ENCODE measurements around the gene CPZ.

DNA sequence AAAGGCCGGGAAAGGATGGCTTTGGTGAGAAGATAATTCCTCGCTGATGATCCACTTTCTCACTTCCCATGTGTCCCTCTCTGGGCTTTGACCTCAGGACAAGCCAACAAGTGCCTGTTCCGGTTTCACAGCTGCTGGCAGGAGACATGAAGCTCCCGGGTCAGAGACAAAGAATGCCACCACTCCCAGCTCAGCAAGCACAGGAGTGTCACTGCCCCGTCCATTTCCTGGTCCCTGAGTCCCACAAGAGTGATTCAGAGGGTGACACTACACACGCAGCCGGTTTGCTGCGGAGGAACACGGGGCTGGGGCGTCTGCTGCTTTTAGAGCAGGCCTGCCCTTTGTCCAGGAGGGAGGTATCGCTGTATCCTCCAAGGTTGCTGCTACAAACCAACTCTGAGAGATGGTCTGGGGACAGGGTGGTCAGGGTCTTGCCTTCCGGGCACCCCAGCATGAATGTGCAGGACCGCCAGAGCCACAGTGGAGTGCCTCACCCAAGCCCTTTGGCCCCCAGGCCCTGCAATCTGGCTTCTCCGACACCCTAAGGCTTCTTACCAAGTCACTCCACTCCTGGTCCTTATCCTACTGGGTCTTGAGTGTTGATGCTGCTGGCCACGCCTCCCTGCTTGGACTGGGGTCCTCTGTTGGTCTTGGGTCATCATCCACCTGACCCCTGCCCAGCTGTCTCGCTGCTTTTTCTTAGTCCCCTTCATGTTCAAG is 49.5 kb downstream of the CPZ start:
- TF ChIP-seq, protein P1, sequence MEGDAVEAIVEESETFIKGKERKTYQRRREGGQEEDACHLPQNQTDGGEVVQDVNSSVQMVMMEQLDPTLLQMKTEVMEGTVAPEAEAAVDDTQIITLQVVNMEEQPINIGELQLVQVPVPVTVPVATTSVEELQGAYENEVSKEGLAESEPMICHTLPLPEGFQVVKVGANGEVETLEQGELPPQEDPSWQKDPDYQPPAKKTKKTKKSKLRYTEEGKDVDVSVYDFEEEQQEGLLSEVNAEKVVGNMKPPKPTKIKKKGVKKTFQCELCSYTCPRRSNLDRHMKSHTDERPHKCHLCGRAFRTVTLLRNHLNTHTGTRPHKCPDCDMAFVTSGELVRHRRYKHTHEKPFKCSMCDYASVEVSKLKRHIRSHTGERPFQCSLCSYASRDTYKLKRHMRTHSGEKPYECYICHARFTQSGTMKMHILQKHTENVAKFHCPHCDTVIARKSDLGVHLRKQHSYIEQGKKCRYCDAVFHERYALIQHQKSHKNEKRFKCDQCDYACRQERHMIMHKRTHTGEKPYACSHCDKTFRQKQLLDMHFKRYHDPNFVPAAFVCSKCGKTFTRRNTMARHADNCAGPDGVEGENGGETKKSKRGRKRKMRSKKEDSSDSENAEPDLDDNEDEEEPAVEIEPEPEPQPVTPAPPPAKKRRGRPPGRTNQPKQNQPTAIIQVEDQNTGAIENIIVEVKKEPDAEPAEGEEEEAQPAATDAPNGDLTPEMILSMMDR (IDR thresholded peaks at IDR 0.05): no peak
- TF ChIP-seq POLR2A (IDR thresholded peaks at IDR 0.05): no peak

Data from thyroid gland (tissue), 4 donors.